K562 (cell line): ENCODE results near the gene SELENOT. TPM values are rescaled to one million over a fixed set of nuclear protein-coding genes. Genes with fewer than 3 reads are reported as not detected.

ENCODE experiments used
- ARID3B ChIP-seq: fragments of 250-450 bp; sonication (Bioruptor Pico); IDR thresholded peaks from 2 replicates; pipeline ENCODE4 v1.4.0; 2020; ENCODE audit warnings: borderline replicate concordance
- CEBPG ChIP-seq, 3 experiments: fragments of 200-800 bp in 1 of 3; sonication (Bioruptor generic) in 1 of 3; sonication (generic) in 1 of 3; formaldehyde crosslinking in 1 of 3; IDR thresholded peaks in 2 of 3; conservative IDR thresholded peaks in 1 of 3; 2 replicates each; pipeline versions ENCODE4 v1.6.1 to v1.8.0; 2016 to 2022; ENCODE audit warnings: missing compliant biosample characterization in 2 of 3, missing genetic modification characterization in 2 of 3, mild to moderate bottlenecking in 1 of 3, missing genetic modification reagents in 1 of 3
- CXXC5 ChIP-seq: fragments of 250-450 bp; sonication (Bioruptor Pico); IDR thresholded peaks from 2 replicates; pipeline ENCODE4 v1.8.0; 2022; ENCODE audit warnings: inconsistent platforms, mild to moderate bottlenecking, moderate library complexity
- DMBX1 ChIP-seq: fragments of 250-450 bp; sonication (Bioruptor Pico); IDR thresholded peaks from 2 replicates; pipeline ENCODE4 v1.8.0; 2022; ENCODE audit warnings: inconsistent platforms, mild to moderate bottlenecking, moderate library complexity, borderline replicate concordance
- EP300 ChIP-seq: IDR thresholded peaks from 2 replicates; pipeline ENCODE4 v1.6.1; 2012; ENCODE audit warnings: low read length, improper control_type of control experiment
- ETV1 ChIP-seq: fragments of 450-650 bp; conservative IDR thresholded peaks from 2 replicates; pipeline ENCODE4 v1.6.1; 2016; ENCODE audit warnings: missing genetic modification characterization, control low read depth, low read depth, missing compliant biosample characterization
- FOXK2 ChIP-seq, 2 experiments: fragments of 450-650 bp; IDR thresholded peaks in 1 of 2; conservative IDR thresholded peaks in 1 of 2; 2 replicates each; pipeline ENCODE4 v1.6.1; 2016; ENCODE audit warnings: low read depth in 2 of 2, mild to moderate bottlenecking in 1 of 2
- GABPA ChIP-seq: fragments of 200-800 bp; sonication (Bioruptor generic); conservative IDR thresholded peaks from 2 replicates; pipeline ENCODE4 v1.6.1; 2016; ENCODE audit warnings: low read depth, missing genetic modification characterization, missing compliant biosample characterization
- GABPB1 ChIP-seq: sonication (generic); formaldehyde crosslinking; IDR thresholded peaks from 2 replicates; pipeline ENCODE4 v1.8.0; 2022; ENCODE audit warnings: mild to moderate bottlenecking, missing genetic modification reagents
- HDAC2 ChIP-seq: fragments of 450-650 bp; IDR thresholded peaks from 2 replicates; pipeline ENCODE4 v1.6.1; 2016; ENCODE audit warnings: mild to moderate bottlenecking
- MAFF ChIP-seq: IDR thresholded peaks from 2 replicates; pipeline ENCODE4 v1.6.1; 2012; ENCODE audit warnings: low read length, improper control_type of control experiment
- MECOM ChIP-seq: fragments of 250-450 bp; sonication (Bioruptor Pico); IDR thresholded peaks from 2 replicates; pipeline ENCODE4 v1.8.0; 2022; ENCODE audit warnings: inconsistent platforms
- MXI1 ChIP-seq: IDR thresholded peaks from 2 replicates; pipeline ENCODE4 v1.6.1; 2011; ENCODE audit warnings: low read depth, mild to moderate bottlenecking, improper control_type of control experiment, low read length
- NCOA1 ChIP-seq: fragments of 450-650 bp; IDR thresholded peaks from 2 replicates; pipeline ENCODE4 v1.6.1; 2016; ENCODE audit warnings: low read depth
- NR2F6 ChIP-seq: fragments of 450-650 bp; formaldehyde crosslinking; IDR thresholded peaks from 2 replicates; pipeline ENCODE4 v1.4.0; 2020; ENCODE audit warnings: mild to moderate bottlenecking
- PURB ChIP-seq: sonication (generic); formaldehyde crosslinking; IDR thresholded peaks from 2 replicates; pipeline ENCODE4 v1.9.0; 2021; ENCODE audit warnings: low read depth, mild to moderate bottlenecking, missing genetic modification reagents
- SMARCA4 ChIP-seq: fragments of 450-650 bp; IDR thresholded peaks from 2 replicates; pipeline ENCODE4 v1.6.1; 2016
- SMARCC2 ChIP-seq: fragments of 450-650 bp; IDR thresholded peaks from 2 replicates; pipeline ENCODE4 v1.6.1; 2017; ENCODE audit warnings: antibody characterized with exemption, moderate library complexity, mild to moderate bottlenecking, low read depth
- SOX6 ChIP-seq: fragments of 450-650 bp; IDR thresholded peaks from 2 replicates; pipeline ENCODE4 v1.6.1; 2014; ENCODE audit warnings: mild to moderate bottlenecking
- ZC3H11A ChIP-seq: IDR thresholded peaks from 2 replicates; pipeline ENCODE4 v1.6.1; 2012; ENCODE audit warnings: low read depth, low read length, improper control_type of control experiment
- ZHX1 ChIP-seq: fragments of 150-350 bp; conservative IDR thresholded peaks from 2 replicates; pipeline ENCODE4 v1.6.1; 2014; ENCODE audit warnings: low read length
- ZNF282 ChIP-seq: sonication (generic); formaldehyde crosslinking; IDR thresholded peaks from 2 replicates; pipeline ENCODE4 v1.8.1; 2023; ENCODE audit warnings: missing genetic modification reagents
- ZNF398 ChIP-seq: fragments of 250-450 bp; sonication (Bioruptor Pico); IDR thresholded peaks from 2 replicates; pipeline ENCODE4 v1.8.0; 2021; ENCODE audit warnings: moderate library complexity, mild to moderate bottlenecking, inconsistent platforms
- polyA plus RNA-seq, 8 experiments: library from polyadenylated mRNA; depleted of rRNA in 4 of 8; stranded (reverse) in 5 of 8; unstranded in 3 of 8; fragments of >200 nt; fragmentation: Nextera tagmentation in 2 of 8; fragmentation: Illumina TruSeq in 1 of 8; extraction: Ambion mirVana in 2 of 8; extraction: Trizol in 1 of 8; gene quantifications; 2 replicates each; pipeline versions ENCODE4 v1.2.1 to v1.2.3, GENCODE V29; 2011 to 2014; ENCODE audit warnings: inconsistent platforms in 1 of 8, missing spikeins in 1 of 8
- total RNA-seq, 7 experiments: library from RNA; depleted of rRNA in 6 of 7; stranded (reverse); fragments of >200 nt in 6 of 7; fragmentation: Illumina TruSeq in 2 of 7; extraction: Trizol in 2 of 7; gene quantifications; 2 replicates each; pipeline versions ENCODE4 v1.2.1 to v1.2.3, GENCODE V29; 2011 to 2021; ENCODE audit warnings: low replicate concordance in 1 of 7

The SELENOT gene
- total and polyA plus RNA-seq, 9 of the 15 experiments (the other 6 are each of a cell fraction or from before 2014, with no cell fraction given): 33.0 to 411 (median 91.9) TPM

GRCh38 chr3:150605998-150606641, 3.0 kb downstream of the SELENOT start (continued):
- TF ChIP-seq NR2F6 (CRISPR knock-in tag) (no peak), PURB (CRISPR knock-in tag) (no peak), CXXC5 (CRISPR knock-in tag) (no peak), ARID3B (CRISPR knock-in tag) (no peak), FOXK2 (conservative IDR thresholded peaks at IDR 0.05 in 1 of 2, IDR thresholded peaks at IDR 0.05 in 1 of 2; ENCODE audit: low read depth in 2 of 2) (no peak; a peak in 1 of 4 replicates), ZNF282 (no peak), ZNF398 (CRISPR knock-in tag) (no peak), DMBX1 (CRISPR knock-in tag) (0 out of 2 replicates have a peak, but pooled peaks have one; percentile 37), HDAC2 (no peak), NCOA1 (no peak), ETV1 (tag) (peak; percentile 57; the same call in 1 of the 2 replicates), ZC3H11A (no peak), EP300 (peak; percentile 32; the same call in 1 of the 2 replicates), MXI1 (no peak), SMARCA4 (peak; percentile 56; the same call in 1 of the 2 replicates), ZHX1 (no peak), MAFF (peak; percentile 43; the same call in 1 of the 2 replicates), SMARCC2 (0 out of 2 replicates have a peak, but pooled peaks have one; percentile 26), GABPB1 (CRISPR knock-in tag) (peak; percentile 16; the same call in 1 of the 2 replicates), CEBPG (CRISPR knock-in tag; IDR thresholded peaks at IDR 0.05) (no peak), CEBPG (tag; conservative IDR thresholded peaks at IDR 0.05 in 1 of 2, IDR thresholded peaks at IDR 0.05 in 1 of 2) (peak in 1 of 2 experiments; percentile 58; a peak in 2 of 4 replicates), MECOM (CRISPR knock-in tag) (no peak), GABPA (no peak), SOX6 (0 out of 2 replicates have a peak, but pooled peaks have one; percentile 47)
